Fibroblast of skin of scalp (primary cell): ENCODE data around the gene TMEM143. TPM values are rescaled to one million over a fixed set of nuclear protein-coding genes. Genes with fewer than 3 reads are reported as not detected.
A peak's percentile ranks its signal among the peaks of the same experiment; 100 is the strongest.
"Not testable (repeated sequence)": the region's sequence is repeated elsewhere in the genome, so short reads cannot be mapped to it uniquely, and the experiment has no call there.

Source experiments
- DNase-seq: peaks from one replicate; pipeline ENCODE4 v3.0.0-alpha.2; 2013
- polyA plus RNA-seq, 2 experiments: library from polyadenylated mRNA; unstranded; fragments of 120-200 nt; gene quantifications; one replicate each; pipeline ENCODE4 v1.2.1, GENCODE V29; 2013; ENCODE audit not compliant: insufficient read length in 2 of 2

Gene TMEM143
- polyA plus RNA-seq (2013, experiment 1 of 2; ENCODE audit: insufficient read length), result 7.9 TPM
- 6.7 TPM for polyA plus RNA-seq (2013, experiment 2 of 2; ENCODE audit: insufficient read length)

DNA sequence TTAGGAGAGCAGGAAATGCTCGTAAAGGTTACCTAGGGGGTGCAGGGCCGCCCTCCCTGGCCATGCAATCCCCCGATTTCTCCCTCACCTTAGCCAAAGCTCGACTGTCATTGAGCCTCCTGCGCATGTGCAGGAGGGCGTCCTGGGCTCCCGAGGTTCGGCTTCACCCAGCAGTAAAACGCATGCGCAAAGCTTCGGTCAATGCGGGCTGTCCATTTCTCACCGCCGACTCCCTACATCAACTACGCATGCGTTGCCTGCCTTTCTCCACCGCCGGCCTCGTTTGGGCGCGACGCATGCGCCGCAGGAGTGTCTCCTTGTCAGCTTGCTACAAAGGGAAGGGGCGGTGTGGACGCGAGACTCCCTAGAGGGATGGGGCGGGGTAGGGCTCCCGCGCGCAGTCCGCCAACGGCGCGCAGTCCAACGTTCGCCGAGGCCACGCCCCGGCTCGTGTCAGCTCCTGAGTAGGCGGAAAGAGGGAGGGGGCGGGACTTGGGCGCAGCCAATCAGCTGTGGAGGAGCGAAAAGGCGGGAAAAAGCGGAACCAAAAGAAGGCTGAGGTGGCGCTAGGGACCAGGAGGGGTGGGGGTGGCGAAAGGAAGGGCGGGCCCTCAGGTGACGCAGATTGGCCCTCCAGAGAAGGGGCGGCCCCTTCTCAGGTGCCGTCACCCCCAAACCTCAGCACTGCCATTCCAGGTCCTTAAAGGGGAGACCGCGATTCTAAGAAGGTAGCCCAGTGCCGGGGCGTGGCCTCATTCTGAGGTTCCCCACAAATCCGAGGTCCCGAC is at the start of gene TMEM143, which contains the start of gene SYNGR4:
TSS of gene TMEM143 (minus strand) at position 131 of the 788 bp plus-strand sequence. CDS start at position 111, 20 bp downstream.
TSS of gene SYNGR4 (plus strand) at position 558 of the 788 bp plus-strand sequence. CDS start 1,476 bp downstream, outside the sequence.
- DNase-seq, result peak; percentile 100

DNA sequence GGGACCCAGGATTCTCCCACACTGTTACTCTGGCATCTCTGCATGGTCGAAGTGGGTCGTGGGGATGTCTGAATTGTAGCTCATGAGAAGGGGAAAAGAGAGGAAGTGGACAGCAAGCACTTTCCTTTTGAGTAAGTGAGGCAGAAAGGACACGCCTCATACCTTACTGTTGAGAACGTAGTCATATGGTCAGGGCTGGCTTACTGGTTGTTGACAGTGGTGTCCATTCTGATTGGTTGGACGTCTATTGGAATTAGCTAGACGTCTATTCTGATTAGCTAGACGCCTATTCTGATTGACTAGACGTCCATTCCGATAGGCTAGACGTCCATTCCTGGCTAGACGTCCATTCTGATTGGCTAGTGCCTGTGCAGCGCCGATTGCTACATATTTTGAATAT is 42.1 kb upstream of the TMEM143 start:
- DNase-seq, result no peak

DNA sequence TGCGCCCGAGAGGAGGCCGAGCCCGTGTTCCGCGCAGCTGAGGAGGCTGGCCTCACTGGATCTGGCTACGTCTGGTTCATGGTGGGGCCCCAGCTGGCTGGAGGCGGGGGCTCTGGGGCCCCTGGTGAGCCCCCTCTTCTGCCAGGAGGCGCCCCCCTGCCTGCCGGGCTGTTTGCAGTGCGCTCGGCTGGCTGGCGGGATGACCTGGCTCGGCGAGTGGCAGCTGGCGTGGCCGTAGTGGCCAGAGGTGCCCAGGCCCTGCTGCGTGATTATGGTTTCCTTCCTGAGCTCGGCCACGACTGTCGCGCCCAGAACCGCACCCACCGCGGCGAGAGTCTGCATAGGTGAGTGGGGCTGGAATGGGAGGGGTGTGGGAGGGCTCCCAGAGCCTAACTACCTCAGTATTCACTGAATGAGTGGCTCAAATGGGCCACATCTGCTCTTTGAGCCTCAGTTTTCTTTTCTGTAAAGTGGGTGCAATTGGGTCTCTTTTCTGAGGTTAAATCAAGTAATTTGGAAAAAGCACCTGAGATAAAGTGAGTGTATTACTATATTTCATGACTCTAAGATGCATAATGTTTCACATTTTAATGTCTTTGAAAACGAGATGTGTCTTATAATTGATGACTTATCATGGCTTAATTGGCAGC is 41.4 kb upstream of the TMEM143 start:
- no peak for DNase-seq

DNA sequence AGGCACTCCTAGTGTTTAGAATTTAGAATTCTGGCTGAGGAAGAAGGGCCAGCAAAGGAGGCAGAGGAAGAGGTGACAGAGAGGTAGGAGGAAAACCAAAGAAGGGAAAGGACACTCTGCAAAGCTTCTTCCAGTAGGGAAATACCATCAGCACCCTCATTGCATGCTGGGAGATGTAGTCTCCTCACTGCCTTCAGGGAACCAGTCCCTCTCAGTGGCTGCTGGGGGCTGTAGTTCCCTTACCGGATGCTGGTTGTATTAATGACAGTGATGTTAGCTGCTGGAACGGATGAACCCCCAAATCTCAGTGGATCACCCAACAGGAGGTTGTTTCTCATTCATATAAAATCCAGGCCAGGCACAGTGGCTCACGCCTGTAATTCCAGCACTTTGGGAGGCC is 39.9 kb upstream of the TMEM143 start:
- DNase-seq, result peak; percentile 75

DNA sequence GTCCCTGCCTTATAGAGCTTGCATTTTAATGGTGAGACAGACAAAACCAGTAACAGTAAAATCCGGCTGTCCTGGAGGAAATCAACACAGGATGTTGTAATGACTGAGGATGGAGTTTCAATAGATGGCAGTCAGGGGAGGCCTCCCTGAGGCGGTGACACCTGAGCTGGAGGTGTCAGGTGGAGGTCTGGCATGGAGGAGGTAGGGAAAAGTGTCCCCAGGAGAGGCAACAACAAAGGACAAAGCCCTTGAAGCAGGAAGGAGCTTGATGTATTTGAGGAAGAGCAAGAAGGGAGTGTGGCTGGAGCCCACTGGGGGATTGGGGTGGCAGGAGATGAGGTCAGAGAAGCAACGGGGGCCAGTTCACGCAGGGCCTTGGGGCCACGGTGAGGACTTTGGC is 37.5 kb upstream of the TMEM143 start:
- no peak for DNase-seq

DNA sequence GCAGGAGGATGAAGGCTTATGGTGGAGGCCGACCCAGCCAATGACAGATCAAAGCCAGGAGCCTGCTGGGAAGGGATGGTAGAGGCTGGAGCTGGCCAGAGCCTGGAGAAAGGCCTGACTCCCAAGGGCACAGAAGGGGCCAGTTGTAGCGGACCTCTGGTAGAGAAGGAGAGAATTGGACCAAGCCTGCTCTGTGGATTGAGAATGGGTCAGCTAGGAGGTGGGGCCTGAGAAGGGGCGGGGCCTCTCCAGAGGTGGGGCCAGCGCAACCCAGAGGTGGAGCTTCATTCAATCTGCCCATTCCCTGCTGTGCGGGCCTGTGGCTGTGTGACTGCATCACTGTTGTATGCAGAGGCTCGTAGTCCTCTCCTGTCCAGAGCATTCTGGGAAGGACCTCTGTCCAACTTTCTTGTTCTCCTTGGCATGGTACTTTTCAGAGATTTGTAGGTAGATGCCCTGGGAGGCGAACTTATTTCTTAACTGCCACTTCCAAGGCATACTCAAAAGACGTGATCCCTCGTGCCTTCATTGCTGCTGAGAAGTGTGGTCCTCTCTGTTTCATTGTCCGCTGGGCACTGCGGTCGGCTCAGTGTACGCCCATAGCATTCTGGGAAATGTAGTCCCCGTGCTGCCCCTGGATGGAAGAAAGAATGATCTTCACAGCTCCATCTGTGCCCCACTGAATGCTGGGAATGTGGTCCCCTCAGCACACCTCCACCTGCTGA is 36.4 kb upstream of the TMEM143 start:
- DNase-seq, result peak; percentile 82

DNA sequence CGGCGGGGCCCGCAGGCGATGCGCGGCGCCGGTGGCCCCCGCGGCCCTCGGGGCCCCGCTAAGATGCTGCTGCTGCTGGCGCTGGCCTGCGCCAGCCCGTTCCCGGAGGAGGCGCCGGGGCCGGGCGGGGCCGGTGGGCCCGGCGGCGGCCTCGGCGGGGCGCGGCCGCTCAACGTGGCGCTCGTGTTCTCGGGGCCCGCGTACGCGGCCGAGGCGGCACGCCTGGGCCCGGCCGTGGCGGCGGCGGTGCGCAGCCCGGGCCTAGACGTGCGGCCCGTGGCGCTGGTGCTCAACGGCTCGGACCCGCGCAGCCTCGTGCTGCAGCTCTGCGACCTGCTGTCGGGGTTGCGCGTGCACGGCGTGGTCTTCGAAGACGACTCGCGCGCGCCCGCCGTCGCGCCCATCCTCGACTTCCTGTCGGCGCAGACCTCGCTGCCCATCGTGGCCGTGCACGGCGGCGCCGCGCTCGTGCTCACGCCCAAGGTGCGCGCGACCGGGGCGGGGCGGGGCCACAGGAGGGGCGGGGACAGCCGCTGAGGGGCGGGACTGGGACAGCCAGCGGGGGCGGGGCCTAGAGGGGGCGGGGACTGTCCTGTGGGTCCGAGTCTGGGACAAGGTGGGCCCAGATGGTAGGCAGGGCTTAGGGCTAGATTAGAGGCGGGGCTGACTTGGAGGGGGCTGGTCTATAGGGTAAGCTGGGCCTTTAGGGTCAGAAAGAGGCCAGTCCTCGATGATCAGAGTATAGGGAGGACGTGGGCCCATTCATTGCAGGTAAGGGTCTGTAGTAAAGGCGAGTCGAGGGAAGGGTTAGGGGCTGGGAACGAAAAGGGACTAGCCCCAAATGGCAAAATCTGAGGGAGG is 34.9 kb upstream of the TMEM143 start:
- peak; percentile 88 for DNase-seq

DNA sequence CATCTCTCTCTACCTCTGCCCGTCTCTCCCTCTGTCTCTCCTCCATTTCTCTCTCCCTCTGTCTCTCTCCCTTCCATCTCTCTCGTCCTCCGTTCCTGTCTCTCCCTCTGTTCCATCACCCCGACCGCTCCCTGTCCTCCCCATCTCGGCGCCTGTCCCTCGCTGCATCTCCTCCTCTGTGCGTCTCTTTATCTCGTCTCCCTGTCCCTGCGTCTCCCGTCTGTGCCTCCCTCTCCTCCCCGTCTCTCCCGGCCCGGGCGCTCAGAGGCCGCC is 34.3 kb upstream of the TMEM143 start:
- DNase-seq, result no peak

DNA sequence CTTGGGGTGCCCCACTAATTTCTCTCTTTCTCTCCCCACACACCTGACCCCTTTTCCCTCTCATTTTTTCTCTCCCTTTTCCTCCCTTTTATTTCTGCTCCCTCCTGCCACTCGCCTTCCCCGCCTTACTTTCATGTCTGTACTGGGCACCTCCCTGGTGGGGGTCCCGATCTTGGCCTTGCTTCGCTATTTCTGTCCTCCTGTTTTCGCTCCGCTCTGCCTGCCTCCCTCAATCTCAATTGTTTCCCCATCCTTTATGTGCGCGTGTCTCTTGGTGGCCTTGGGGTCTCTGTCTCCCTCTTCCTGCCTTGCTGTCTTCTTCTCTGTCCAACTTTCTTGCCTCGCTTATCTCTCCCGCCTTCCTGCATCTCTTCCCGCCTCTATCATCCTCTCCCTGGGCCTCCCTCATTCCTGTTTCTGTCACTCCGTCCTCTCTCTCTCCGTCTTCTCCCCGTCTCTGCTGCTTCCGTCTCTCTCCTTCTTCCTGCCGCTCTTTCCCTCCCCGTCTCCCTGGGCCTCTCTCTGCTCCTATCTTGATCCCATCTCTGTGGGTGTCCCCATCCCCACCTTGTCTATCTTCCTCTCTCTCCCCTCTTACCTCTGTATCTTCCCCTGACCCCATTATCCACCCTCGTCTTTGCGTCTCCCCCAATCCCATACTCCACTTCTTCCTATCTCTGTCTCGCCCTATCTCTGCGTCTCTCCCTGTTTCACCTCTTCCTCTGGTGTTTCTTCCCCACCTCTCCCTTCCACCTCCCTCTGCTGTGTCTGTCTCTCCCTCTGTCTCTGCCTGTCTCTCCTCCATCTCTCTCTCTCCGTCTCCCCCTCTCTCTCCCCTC is 33.7 kb upstream of the TMEM143 start:
- DNase-seq, result no peak

DNA sequence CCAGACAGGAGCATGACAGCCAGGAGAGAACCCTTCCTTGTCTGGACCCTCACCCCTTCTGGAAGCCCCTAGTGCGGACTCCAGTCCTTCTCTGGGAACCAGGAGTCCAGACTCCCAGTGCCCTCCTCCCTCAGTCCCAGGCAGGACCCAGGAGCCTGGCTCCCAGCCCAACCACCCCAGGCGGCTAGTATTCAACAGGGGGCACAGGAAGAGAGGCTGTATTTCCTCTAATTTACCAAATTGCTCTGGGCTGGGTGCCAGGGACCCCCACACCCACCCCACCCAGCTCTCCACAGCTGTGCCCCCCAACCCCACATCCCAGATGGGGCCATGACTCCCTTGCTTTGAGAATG is 33.1 kb upstream of the TMEM143 start:
- DNase-seq, result no peak

DNA sequence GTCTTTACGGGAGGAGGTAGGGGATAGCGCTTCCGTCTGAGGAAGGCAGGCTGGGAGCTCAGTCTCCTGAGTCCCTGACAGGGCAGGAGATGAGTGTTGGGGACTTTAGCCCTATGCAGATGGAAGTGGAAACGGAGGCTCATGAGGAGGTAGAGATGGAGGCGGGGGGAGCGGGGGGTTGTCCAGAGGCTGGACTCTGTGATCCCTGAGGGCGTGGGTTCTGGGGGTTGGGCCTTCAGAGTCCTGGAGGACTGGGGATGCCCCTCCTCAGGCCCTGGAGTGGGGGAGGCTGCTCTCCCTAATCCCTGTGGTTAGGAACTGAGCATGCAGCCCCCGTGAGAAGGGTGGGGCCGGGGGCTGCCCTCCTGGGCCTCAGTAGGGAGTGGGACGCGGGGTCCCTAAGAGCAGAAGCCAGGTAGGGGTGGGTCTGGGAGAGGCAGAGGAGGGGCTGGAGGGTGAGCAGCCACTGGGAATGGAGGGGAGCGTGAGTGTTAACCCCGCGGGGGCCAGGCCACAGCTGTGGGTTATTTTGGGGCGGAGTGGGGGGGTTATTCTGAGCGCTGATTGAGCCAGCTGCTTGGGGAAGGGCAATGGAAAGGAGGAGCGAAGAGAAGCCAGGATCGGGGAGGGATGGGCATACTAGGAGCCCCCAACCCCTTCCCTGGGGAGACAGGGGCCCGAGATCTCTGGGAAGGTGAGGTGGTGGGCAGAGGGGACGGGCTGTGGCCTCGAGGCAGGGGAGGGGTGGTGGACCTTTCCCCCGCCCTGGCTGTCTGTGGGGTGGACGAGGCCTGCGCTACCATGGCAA is 32.5 kb upstream of the TMEM143 start:
- DNase-seq, result no peak

DNA sequence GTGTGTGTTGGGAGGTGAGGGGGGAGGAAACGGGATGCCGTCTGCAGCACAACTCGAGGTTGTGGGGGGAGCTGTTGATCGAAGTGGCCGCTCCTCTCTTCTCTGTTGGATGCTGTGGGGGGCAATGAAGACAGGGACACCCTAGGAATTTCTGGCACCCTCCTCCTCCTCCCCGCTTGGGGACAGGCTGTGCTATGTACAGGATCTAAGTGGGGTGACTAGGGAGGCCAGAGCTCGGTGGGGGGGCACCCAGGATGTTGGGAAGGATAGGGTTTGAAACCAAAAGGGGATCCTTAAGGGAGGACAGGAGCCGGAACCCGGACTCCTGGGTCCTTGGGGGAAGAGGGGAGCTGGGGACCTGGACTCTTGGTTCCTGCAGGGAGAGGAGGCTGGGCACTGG is 31.8 kb upstream of the TMEM143 start:
- no peak for DNase-seq

DNA sequence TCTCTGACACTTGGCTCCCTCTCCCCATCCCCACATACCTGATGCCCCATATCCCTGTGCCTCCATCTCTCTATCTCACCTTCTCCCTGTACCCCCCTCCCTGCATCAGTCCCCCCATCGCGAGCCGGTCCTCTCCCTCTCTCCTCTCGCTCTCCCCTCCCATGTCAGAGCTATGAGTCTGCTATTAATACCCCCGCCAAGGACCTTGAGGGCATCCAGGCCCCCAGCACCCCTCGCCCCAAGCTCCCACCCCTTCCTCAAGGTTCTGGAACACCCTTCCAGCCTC is 31.4 kb upstream of the TMEM143 start:
- DNase-seq, result no peak

DNA sequence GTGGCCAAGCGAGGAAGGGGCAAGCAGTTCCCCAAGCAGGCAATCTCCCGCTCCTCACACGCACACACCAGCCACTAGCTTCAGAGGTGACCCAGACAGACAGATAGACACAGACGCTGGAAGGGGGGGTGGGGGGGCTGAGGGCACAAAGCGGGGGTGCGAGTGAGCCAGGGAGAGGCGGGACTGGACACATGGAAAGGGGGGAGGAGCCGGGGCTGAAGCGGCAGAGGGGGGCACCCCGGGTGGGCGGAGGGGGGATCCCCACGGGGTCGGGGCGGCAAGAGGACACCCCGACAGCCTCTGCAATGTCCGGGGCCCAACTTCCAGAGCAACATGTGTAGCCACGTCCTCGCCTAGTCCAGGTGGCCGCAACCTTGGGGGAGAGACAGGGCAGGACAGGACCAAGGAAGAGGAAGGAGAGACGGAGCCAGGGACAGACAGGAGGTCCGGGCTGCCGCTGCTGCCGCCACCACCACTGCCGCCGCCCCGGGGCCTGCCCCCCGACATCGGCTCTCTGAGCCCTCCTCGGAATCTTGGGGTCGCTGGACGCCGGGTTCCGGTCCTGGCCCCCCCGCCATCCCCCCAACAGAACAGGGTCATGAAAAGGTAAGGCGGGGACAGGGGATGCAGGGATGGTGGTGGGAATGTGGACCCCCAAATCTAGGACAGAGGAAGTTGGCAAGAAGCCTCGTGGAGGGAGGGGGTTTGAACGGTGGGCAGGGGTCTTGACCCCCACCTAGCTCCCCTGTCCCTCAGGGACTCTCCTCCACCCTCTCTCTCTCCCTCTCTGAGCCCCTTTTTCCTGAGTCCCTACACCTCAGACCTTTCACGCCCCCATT is 30.8 kb upstream of the TMEM143 start:
- no peak for DNase-seq

DNA sequence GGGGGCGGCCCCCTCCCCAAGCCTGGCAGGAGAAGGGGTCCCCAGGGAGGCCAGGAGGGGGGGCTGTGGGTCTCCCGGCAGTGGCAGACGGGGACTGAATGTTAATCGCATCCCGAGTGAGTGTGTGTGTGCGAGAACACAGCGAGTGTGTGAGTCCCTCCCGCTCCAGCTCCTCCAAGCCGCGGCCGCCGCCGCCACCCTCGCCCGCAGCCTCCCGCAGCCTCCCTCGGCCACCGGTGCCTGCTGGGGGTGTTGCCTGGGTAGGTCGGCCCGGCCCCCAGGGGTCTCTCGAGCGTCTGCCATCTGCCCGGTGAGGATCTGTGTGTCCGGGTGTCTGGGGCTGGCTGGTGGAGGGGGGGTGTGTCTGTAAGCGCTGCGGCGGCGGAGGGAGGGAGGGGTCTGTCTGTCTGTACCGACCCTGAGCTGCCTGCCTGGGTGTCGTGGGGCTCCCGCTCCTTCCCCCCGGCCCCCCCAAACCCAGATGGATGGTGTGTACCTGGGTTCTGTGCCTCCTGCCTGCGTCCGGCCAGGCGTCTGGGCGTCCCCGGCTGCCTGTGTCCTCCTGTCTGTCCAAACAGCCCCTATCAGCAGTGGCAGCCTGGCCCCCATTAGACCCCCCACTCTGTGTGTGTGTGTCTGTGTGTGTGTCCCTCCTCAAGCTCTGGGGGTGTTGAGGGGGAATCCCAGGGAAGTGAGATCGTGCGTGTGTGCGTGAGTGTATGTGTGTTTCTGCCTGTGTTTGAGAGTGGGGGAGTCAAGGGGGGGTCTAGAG is 30.0 kb upstream of the TMEM143 start, which contains the start of gene GRIN2D:
TSS of gene GRIN2D (plus strand) at position 110 of the 772 bp plus-strand sequence. CDS start 4,725 bp downstream, outside the sequence.
- DNase-seq, result peak; percentile 44

DNA sequence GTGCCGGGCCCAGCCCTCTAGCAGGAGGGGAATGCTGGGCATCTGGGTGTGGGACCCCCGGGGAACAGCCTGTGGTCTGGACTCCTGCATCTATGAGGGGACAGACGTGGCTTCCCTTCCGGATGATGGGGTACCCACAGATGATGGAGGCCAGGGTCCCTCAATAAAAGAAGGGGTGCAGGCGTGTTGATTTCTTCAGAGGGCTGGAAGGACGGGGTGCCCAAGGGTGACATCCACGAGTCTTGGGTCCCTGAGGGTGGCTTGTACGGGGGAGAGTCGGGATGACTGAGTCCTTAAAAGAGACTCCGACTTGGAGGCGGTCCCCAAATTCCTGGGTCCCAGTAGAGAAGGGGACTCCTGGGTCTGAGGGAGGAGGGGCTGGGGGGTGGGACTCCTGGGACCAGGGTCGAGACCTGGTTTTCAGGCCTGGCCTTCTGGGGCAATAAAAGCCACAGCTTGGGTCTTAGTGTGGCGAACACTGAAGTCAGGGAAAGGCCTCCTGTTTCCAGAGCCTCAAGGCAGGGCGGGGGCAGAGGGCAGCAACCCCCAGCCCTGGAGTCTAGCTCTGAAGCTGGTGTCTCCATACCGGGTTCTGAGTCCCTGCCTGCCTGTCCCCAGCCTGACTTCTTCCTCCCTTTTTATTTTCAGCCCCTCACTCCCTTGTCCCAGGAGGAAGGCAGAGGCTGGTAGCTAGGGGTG is 29.3 kb upstream of the TMEM143 start:
- no peak for DNase-seq

DNA sequence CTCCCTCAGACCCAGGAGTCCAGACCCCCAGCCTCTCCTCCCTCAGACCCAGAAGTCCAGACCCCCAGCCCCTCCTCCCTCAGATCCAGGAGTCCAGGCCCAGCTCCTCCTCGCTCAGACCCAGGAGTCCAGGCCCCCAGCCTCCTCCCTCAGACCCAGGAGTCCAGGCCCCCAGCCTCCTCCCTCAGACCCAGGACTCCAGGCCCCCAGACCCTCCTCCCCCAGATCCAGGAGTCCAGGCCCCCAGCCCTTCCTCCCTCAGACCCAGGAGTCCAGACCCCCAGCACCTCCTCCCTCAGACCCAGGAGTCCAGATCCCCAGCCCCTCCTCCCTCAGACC is 28.2 kb upstream of the TMEM143 start:
- DNase-seq, result not testable (repeated sequence)
